K562 (cell line): ENCODE results near the gene SIRT5. TPM values are rescaled to one million over a fixed set of nuclear protein-coding genes. Genes with fewer than 3 reads are reported as not detected.

Experiments
- ARID2 ChIP-seq: fragments of 450-650 bp; IDR thresholded peaks from 2 replicates; pipeline ENCODE4 v1.6.1; 2017; ENCODE audit warnings: antibody characterized with exemption, mild to moderate bottlenecking
- E2F4 ChIP-seq: sonication (generic); formaldehyde crosslinking; IDR thresholded peaks from 2 replicates; pipeline ENCODE4 v1.8.0; 2022; ENCODE audit warnings: mild to moderate bottlenecking, low read depth, missing genetic modification reagents
- ILK ChIP-seq: fragments of 450-650 bp; IDR thresholded peaks from 2 replicates; pipeline ENCODE4 v1.6.1; 2016; ENCODE audit warnings: missing genetic modification characterization, low read depth, mild to moderate bottlenecking, missing compliant biosample characterization, moderate library complexity, borderline replicate concordance
- MLX ChIP-seq, 2 experiments: fragments of 450-650 bp in 1 of 2; sonication (generic) in 1 of 2; formaldehyde crosslinking; conservative IDR thresholded peaks; 2 replicates each; pipeline versions ENCODE4 v1.4.0 to v1.8.1; 2020 to 2022; ENCODE audit warnings: mild to moderate bottlenecking in 1 of 2, missing genetic modification reagents in 1 of 2
- MNT ChIP-seq, 2 experiments: fragments of 450-650 bp; conservative IDR thresholded peaks; 2 replicates each; pipeline ENCODE4 v1.6.1; 2017; ENCODE audit warnings: mild to moderate bottlenecking in 2 of 2, moderate library complexity in 2 of 2
- NFE2 ChIP-seq: IDR thresholded peaks from 2 replicates; pipeline ENCODE4 v1.6.1; 2014; ENCODE audit warnings: antibody characterized with exemption, low read depth
- NR1H2 ChIP-seq: sonication (generic); formaldehyde crosslinking; IDR thresholded peaks from 2 replicates; pipeline ENCODE4 v1.4.0; 2020; ENCODE audit warnings: mild to moderate bottlenecking, missing genetic modification reagents
- PHF20 ChIP-seq: fragments of 450-650 bp; IDR thresholded peaks from 2 replicates; pipeline ENCODE4 v1.6.1; 2018; ENCODE audit not compliant: partially characterized antibody
- PML ChIP-seq: IDR thresholded peaks from 2 replicates; pipeline ENCODE4 v1.6.1; 2012; ENCODE audit warnings: low read length, inconsistent platforms
- POLR2B ChIP-seq: fragments of 450-650 bp; IDR thresholded peaks from 2 replicates; pipeline ENCODE4 v1.6.1; 2018; ENCODE audit warnings: low read depth; ENCODE audit not compliant: partially characterized antibody
- POLR3A ChIP-seq: IDR thresholded peaks from 2 replicates; pipeline ENCODE4 v1.6.1; 2011; ENCODE audit warnings: borderline replicate concordance, mild to moderate bottlenecking, moderate library complexity; ENCODE audit not compliant: insufficient read length, insufficient read depth; ENCODE audit errors: extremely low read depth
- PPARD ChIP-seq: fragments of 250-450 bp; sonication (Bioruptor Pico); IDR thresholded peaks from 2 replicates; pipeline ENCODE4 v1.8.0; 2022; ENCODE audit warnings: inconsistent platforms, mild to moderate bottlenecking, moderate library complexity
- PRDM10 ChIP-seq: fragments of 450-650 bp; IDR thresholded peaks from 2 replicates; pipeline ENCODE4 v1.6.1; 2018; ENCODE audit not compliant: partially characterized antibody
- PTBP1 ChIP-seq: fragments of 200-400 bp; formaldehyde crosslinking; IDR thresholded peaks from 2 replicates; pipeline ENCODE4 v1.6.1; 2017; ENCODE audit warnings: low read depth, low read length
- RAD51 ChIP-seq: fragments of 450-650 bp; IDR thresholded peaks from 2 replicates; pipeline ENCODE4 v1.7.1; 2016; ENCODE audit warnings: low read depth, mild to moderate bottlenecking, borderline replicate concordance
- ZNF324 ChIP-seq: fragments of 250-450 bp; sonication (Bioruptor Pico); IDR thresholded peaks from 2 replicates; pipeline ENCODE4 v1.4.0; 2020; ENCODE audit warnings: mild to moderate bottlenecking
- ZNF584 ChIP-seq: fragments of 200-800 bp; sonication (Bioruptor generic); IDR thresholded peaks from 2 replicates; pipeline ENCODE4 v1.6.1; 2016; ENCODE audit warnings: low read depth, mild to moderate bottlenecking, missing genetic modification characterization, missing compliant biosample characterization
- ZNF655 ChIP-seq: fragments of 250-450 bp; sonication (Bioruptor Pico); IDR thresholded peaks from 2 replicates; pipeline ENCODE4 v1.5.0; 2021
- polyA plus RNA-seq, 8 experiments: library from polyadenylated mRNA; depleted of rRNA in 4 of 8; stranded (reverse) in 5 of 8; unstranded in 3 of 8; fragments of >200 nt; fragmentation: Nextera tagmentation in 2 of 8; fragmentation: Illumina TruSeq in 1 of 8; extraction: Ambion mirVana in 2 of 8; extraction: Trizol in 1 of 8; gene quantifications; 2 replicates each; pipeline versions ENCODE4 v1.2.1 to v1.2.3, GENCODE V29; 2011 to 2014; ENCODE audit warnings: inconsistent platforms in 1 of 8, missing spikeins in 1 of 8
- total RNA-seq, 7 experiments: library from RNA; depleted of rRNA in 6 of 7; stranded (reverse); fragments of >200 nt in 6 of 7; fragmentation: Illumina TruSeq in 2 of 7; extraction: Trizol in 2 of 7; gene quantifications; 2 replicates each; pipeline versions ENCODE4 v1.2.1 to v1.2.3, GENCODE V29; 2011 to 2021; ENCODE audit warnings: low replicate concordance in 1 of 7

SIRT5 gene
- total and polyA plus RNA-seq, 9 of the 15 experiments (the other 6 are each of a cell fraction or from before 2014, with no cell fraction given), result 2.1 to 15.7 (median 11.4) TPM

GRCh38 chr6:13574571-13575376 is at the start of gene SIRT5 (continued):
- TF ChIP-seq E2F4 (CRISPR knock-in tag), result no peak
- TF ChIP-seq POLR3A, result no peak
- TF ChIP-seq MLX (CRISPR knock-in tag; conservative IDR thresholded peaks at IDR 0.05), result no peak
- TF ChIP-seq ZNF584 (CRISPR knock-in tag), result no peak
- TF ChIP-seq PPARD (CRISPR knock-in tag), result no peak
- no peak for TF ChIP-seq ARID2
- peak; percentile 78 for TF ChIP-seq POLR2B
- TF ChIP-seq PHF20, result peak; percentile 63
- no peak for TF ChIP-seq ZNF655
- TF ChIP-seq PRDM10, result peak; percentile 61
- TF ChIP-seq RAD51, result no peak
- no peak for TF ChIP-seq ILK
- no peak for TF ChIP-seq NR1H2 (CRISPR knock-in tag)
- TF ChIP-seq PTBP1, result 0 out of 2 replicates have a peak, but pooled peaks have one; percentile 36
- TF ChIP-seq ZNF324 (CRISPR knock-in tag), result 0 out of 2 replicates have a peak, but pooled peaks have one; percentile 6
- TF ChIP-seq MNT (conservative IDR thresholded peaks at IDR 0.05), result peak; percentile 79 to 86
- peak; percentile 77 for TF ChIP-seq PML
- TF ChIP-seq NFE2, result 0 out of 2 replicates have a peak, but pooled peaks have one; percentile 17
